ENCODE results near the gene SNAPIN.

Gene SNAPIN

DNA sequence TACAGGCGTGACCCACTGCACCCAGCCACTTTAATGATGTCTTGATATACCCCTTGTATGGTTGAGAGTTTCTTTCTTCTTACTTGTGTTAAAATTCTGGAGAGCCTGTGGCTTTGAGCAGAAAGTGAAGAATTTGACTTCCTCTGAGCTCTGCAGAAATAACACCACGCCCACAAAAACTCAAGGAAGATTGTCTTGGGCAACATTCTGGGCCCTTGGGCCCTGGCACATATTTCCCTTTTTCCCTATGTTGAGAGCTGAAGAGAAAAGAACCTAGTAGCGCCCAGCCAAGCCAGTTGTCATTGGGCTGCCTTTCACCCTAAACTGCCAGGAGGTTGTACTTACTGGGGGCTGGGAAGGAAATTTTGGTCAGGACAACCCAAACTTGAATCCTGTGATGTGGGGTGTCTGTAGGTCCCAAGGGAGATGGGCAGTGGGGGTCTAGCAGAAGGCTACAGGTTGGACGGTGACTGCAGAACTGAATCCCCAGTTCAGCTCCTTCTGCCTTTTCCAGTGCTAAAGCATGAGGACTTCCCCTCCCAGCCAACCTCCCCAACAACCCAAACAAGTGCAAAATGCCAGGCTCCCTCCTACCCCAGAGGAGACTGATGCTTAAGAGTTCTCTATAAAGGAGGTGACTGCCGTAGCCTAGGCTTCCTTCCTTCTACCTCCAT is 11.7 kb upstream of the SNAPIN start:
- peaks cover 23% of the 10 kb centered on the region for H3K4me1 Mint-ChIP-seq

DNA sequence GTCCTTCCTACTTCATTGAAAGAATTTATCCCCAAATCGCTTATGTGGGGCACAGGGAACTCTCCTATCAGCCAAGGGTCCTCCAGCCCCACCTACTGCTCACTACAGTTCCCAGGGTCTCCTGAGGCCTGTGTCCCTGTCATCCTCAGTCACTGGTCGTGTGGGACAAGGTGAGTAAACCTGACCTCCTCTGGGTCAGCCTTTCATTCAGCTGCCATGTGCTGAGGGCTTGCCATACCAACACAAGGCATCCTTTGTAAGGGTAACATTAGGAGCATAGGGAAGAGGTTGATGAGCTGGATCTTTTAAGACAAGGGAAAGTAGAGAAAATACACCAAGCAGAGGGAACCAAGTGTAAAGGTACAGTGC is 11.2 kb upstream of the SNAPIN start:
- no peak overlapping the region for H3K4me3 Mint-ChIP-seq
- no peaks in the 10 kb centered on the region for H3K9me3 Mint-ChIP-seq
- peaks cover 23% of the 10 kb centered on the region for H3K4me1 Mint-ChIP-seq
- H3K27me3 Mint-ChIP-seq (ENCODE audit: low read depth, poor library complexity), result no peaks in the 10 kb centered on the region
- no peak for TF ChIP-seq CTCF (IDR thresholded peaks at IDR 0.05)
- peak overlapping the region; percentile 35 for H3K27ac Mint-ChIP-seq
- peaks cover 48% of the 10 kb centered on the region for H3K36me3 Mint-ChIP-seq (ENCODE audit: low read depth)
- DNase-seq, result no peak

More for the DNA sequence above, 11.7 kb upstream of the SNAPIN start:
- H3K27ac Mint-ChIP-seq, result peak overlapping the region; percentile 35
- no peak for TF ChIP-seq CTCF (IDR thresholded peaks at IDR 0.05)
- H3K36me3 Mint-ChIP-seq (ENCODE audit: low read depth), result peaks cover 53% of the 10 kb centered on the region
- no peaks in the 10 kb centered on the region for H3K9me3 Mint-ChIP-seq
- H3K4me3 Mint-ChIP-seq, result no peak overlapping the region
- no peak for DNase-seq
- no peaks in the 10 kb centered on the region for H3K27me3 Mint-ChIP-seq (ENCODE audit: low read depth, poor library complexity)

- peak overlapping the region; percentile 35 for H3K27ac Mint-ChIP-seq
Measured at GRCh38 chr1:153648000-153648643, 10.4 kb upstream of the SNAPIN start.

GRCh38 chr1:153649137-153649862 is 9.2 kb upstream of the SNAPIN start:
- DNase-seq, result no peak
- TF ChIP-seq CTCF (IDR thresholded peaks at IDR 0.05), result no peak
- Mint-ChIP-seq H3K9me3 (no peaks in the 10 kb centered on the region), H3K4me3 (no peak overlapping the region), H3K27ac (peak overlapping the region; percentile 57), H3K4me1 (peaks cover 9% of the 10 kb centered on the region), H3K36me3 (ENCODE audit: low read depth) (peaks cover 29% of the 10 kb centered on the region), H3K27me3 (ENCODE audit: low read depth, poor library complexity) (no peaks in the 10 kb centered on the region)

More at GRCh38 chr1:153648000-153648643, 10.4 kb upstream of the SNAPIN start:
- no peak overlapping the region for H3K4me3 Mint-ChIP-seq
- no peak for DNase-seq
- no peak for TF ChIP-seq CTCF (IDR thresholded peaks at IDR 0.05)
- H3K36me3 Mint-ChIP-seq (ENCODE audit: low read depth), result peaks cover 41% of the 10 kb centered on the region
- H3K27me3 Mint-ChIP-seq (ENCODE audit: low read depth, poor library complexity), result no peaks in the 10 kb centered on the region
- no peaks in the 10 kb centered on the region for H3K9me3 Mint-ChIP-seq
- peaks cover 19% of the 10 kb centered on the region for H3K4me1 Mint-ChIP-seq

GRCh38 chr1:153649863-153650235 is 8.7 kb upstream of the SNAPIN start:
- no peaks in the 10 kb centered on the region for H3K9me3 Mint-ChIP-seq
- H3K4me1 Mint-ChIP-seq, result peaks cover 9% of the 10 kb centered on the region
- no peak overlapping the region for H3K4me3 Mint-ChIP-seq
- H3K27me3 Mint-ChIP-seq (ENCODE audit: low read depth, poor library complexity), result no peaks in the 10 kb centered on the region
- peaks cover 24% of the 10 kb centered on the region for H3K36me3 Mint-ChIP-seq (ENCODE audit: low read depth)
- peak overlapping the region; percentile 57 for H3K27ac Mint-ChIP-seq
- TF ChIP-seq CTCF (IDR thresholded peaks at IDR 0.05), result no peak
- no peak for DNase-seq
